Subcutaneous adipose tissue (tissue), 4 donors: Measurements from ENCODE around the gene IGSF21. TPM values are rescaled to one million over a fixed set of nuclear protein-coding genes. Genes with fewer than 3 reads are reported as not detected.

Experiments
- CTCF ChIP-seq: fragments of 450-650 bp; IDR thresholded peaks from one replicate; pipeline ENCODE4 v1.5.1; 2016; ENCODE audit warnings: low read depth, mild to moderate bottlenecking, control low read depth, antibody characterized with exemption, moderate library complexity
- total RNA-seq, 4 donors: library from RNA; depleted of rRNA; stranded (reverse); fragments of >200 nt; gene quantifications; one replicate each; pipeline ENCODE4 v1.1.0, GENCODE V29; 2016

Gene IGSF21
- total RNA-seq, 4 donors from 2014 or later = 0.98 to 12.6 (median 4.4) TPM; not detected in 1

GRCh38 chr1:18203645-18204044 lies 96.0 kb downstream of the IGSF21 start:
- TF ChIP-seq CTCF = no peak

GRCh38 chr1:18204575-18204974 lies 97.0 kb downstream of the IGSF21 start:
- TF ChIP-seq CTCF = no peak

- no peak for TF ChIP-seq CTCF
These were observed 97.7 kb downstream of the IGSF21 start for GRCh38 chr1:18205319-18205718.

GRCh38 chr1:18211764-18212163 lies 104.2 kb downstream of the IGSF21 start:
- TF ChIP-seq CTCF = no peak

- TF ChIP-seq CTCF = no peak
These were observed 109.9 kb downstream of the IGSF21 start for GRCh38 chr1:18217398-18218043.

GRCh38 chr1:18229625-18230024 lies 122.0 kb downstream of the IGSF21 start:
- no peak for TF ChIP-seq CTCF

GRCh38 chr1:18230321-18230720 lies 122.7 kb downstream of the IGSF21 start:
- no peak for TF ChIP-seq CTCF
